Measurements from ENCODE around the gene POLR1A.

The POLR1A gene

GRCh38 chr2:86143926-86144685 lies 38.4 kb upstream of the POLR1A start:
- TF ChIP-seq ESRRG (CRISPR knock-in tag; IDR thresholded peaks at IDR 0.05) (no peak), BACH2 (CRISPR knock-in tag; IDR thresholded peaks at IDR 0.05; ENCODE audit: borderline replicate concordance) (no peak), ARNTL (CRISPR knock-in tag; IDR thresholded peaks at IDR 0.05; ENCODE audit: borderline replicate concordance, low read depth) (no peak), TOX (CRISPR knock-in tag; IDR thresholded peaks at IDR 0.05; ENCODE audit: borderline replicate concordance) (no peak), ZC3H10 (CRISPR knock-in tag; IDR thresholded peaks at IDR 0.05) (no peak), ZNF8 (CRISPR knock-in tag; IDR thresholded peaks at IDR 0.05) (no peak), ZNF70 (CRISPR knock-in tag; IDR thresholded peaks at IDR 0.05) (no peak), POU6F1 (CRISPR knock-in tag; IDR thresholded peaks at IDR 0.05; ENCODE audit: borderline replicate concordance, low read depth) (no peak), PPARA (CRISPR knock-in tag; IDR thresholded peaks at IDR 0.05; ENCODE audit: borderline replicate concordance) (no peak), RARB (CRISPR knock-in tag; IDR thresholded peaks at IDR 0.05) (no peak), CSDC2 (CRISPR knock-in tag; IDR thresholded peaks at IDR 0.05) (no peak), ZNF565 (CRISPR knock-in tag; conservative IDR thresholded peaks at IDR 0.05; ENCODE audit: low read depth) (no peak), TCF4 (CRISPR knock-in tag; IDR thresholded peaks at IDR 0.05; ENCODE audit: borderline replicate concordance) (no peak), SNAI2 (CRISPR knock-in tag; IDR thresholded peaks at IDR 0.05) (no peak), ZFP30 (CRISPR knock-in tag; IDR thresholded peaks at IDR 0.05) (no peak), GLIS3 (CRISPR knock-in tag; IDR thresholded peaks at IDR 0.05) (no peak), ZFP3 (CRISPR knock-in tag; IDR thresholded peaks at IDR 0.05) (no peak)
- TF ChIP-seq, protein P1, sequence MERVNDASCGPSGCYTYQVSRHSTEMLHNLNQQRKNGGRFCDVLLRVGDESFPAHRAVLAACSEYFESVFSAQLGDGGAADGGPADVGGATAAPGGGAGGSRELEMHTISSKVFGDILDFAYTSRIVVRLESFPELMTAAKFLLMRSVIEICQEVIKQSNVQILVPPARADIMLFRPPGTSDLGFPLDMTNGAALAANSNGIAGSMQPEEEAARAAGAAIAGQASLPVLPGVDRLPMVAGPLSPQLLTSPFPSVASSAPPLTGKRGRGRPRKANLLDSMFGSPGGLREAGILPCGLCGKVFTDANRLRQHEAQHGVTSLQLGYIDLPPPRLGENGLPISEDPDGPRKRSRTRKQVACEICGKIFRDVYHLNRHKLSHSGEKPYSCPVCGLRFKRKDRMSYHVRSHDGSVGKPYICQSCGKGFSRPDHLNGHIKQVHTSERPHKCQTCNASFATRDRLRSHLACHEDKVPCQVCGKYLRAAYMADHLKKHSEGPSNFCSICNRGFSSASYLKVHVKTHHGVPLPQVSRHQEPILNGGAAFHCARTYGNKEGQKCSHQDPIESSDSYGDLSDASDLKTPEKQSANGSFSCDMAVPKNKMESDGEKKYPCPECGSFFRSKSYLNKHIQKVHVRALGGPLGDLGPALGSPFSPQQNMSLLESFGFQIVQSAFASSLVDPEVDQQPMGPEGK (CRISPR knock-in tag; IDR thresholded peaks at IDR 0.05; ENCODE audit: borderline replicate concordance) = no peak
- TF ChIP-seq, protein P2, sequence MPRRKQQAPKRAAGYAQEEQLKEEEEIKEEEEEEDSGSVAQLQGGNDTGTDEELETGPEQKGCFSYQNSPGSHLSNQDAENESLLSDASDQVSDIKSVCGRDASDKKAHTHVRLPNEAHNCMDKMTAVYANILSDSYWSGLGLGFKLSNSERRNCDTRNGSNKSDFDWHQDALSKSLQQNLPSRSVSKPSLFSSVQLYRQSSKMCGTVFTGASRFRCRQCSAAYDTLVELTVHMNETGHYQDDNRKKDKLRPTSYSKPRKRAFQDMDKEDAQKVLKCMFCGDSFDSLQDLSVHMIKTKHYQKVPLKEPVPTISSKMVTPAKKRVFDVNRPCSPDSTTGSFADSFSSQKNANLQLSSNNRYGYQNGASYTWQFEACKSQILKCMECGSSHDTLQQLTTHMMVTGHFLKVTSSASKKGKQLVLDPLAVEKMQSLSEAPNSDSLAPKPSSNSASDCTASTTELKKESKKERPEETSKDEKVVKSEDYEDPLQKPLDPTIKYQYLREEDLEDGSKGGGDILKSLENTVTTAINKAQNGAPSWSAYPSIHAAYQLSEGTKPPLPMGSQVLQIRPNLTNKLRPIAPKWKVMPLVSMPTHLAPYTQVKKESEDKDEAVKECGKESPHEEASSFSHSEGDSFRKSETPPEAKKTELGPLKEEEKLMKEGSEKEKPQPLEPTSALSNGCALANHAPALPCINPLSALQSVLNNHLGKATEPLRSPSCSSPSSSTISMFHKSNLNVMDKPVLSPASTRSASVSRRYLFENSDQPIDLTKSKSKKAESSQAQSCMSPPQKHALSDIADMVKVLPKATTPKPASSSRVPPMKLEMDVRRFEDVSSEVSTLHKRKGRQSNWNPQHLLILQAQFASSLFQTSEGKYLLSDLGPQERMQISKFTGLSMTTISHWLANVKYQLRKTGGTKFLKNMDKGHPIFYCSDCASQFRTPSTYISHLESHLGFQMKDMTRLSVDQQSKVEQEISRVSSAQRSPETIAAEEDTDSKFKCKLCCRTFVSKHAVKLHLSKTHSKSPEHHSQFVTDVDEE (CRISPR knock-in tag; IDR thresholded peaks at IDR 0.05) = no peak
- TF ChIP-seq, protein P3, sequence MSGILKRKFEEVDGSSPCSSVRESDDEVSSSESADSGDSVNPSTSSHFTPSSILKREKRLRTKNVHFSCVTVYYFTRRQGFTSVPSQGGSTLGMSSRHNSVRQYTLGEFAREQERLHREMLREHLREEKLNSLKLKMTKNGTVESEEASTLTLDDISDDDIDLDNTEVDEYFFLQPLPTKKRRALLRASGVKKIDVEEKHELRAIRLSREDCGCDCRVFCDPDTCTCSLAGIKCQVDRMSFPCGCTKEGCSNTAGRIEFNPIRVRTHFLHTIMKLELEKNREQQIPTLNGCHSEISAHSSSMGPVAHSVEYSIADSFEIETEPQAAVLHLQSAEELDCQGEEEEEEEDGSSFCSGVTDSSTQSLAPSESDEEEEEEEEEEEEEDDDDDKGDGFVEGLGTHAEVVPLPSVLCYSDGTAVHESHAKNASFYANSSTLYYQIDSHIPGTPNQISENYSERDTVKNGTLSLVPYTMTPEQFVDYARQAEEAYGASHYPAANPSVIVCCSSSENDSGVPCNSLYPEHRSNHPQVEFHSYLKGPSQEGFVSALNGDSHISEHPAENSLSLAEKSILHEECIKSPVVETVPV (CRISPR knock-in tag; IDR thresholded peaks at IDR 0.05) = no peak
- ATAC-seq = no peak

- TF ChIP-seq GLIS3 (CRISPR knock-in tag; IDR thresholded peaks at IDR 0.05) = no peak
- TF ChIP-seq PPARA (CRISPR knock-in tag; IDR thresholded peaks at IDR 0.05; ENCODE audit: borderline replicate concordance) = no peak
- no peak for TF ChIP-seq TOX (CRISPR knock-in tag; IDR thresholded peaks at IDR 0.05; ENCODE audit: borderline replicate concordance)
- TF ChIP-seq ZNF8 (CRISPR knock-in tag; IDR thresholded peaks at IDR 0.05) = no peak
- no peak for TF ChIP-seq ZFP3 (CRISPR knock-in tag; IDR thresholded peaks at IDR 0.05)
- TF ChIP-seq, protein P3 (CRISPR knock-in tag; IDR thresholded peaks at IDR 0.05) = no peak
- TF ChIP-seq TCF4 (CRISPR knock-in tag; IDR thresholded peaks at IDR 0.05; ENCODE audit: borderline replicate concordance) = no peak
- TF ChIP-seq, protein P4, sequence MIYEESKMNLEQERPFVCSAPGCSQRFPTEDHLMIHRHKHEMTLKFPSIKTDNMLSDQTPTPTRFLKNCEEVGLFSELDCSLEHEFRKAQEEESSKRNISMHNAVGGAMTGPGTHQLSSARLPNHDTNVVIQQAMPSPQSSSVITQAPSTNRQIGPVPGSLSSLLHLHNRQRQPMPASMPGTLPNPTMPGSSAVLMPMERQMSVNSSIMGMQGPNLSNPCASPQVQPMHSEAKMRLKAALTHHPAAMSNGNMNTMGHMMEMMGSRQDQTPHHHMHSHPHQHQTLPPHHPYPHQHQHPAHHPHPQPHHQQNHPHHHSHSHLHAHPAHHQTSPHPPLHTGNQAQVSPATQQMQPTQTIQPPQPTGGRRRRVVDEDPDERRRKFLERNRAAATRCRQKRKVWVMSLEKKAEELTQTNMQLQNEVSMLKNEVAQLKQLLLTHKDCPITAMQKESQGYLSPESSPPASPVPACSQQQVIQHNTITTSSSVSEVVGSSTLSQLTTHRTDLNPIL (CRISPR knock-in tag; IDR thresholded peaks at IDR 0.05; ENCODE audit: low read depth) = no peak
- TF ChIP-seq CSDC2 (CRISPR knock-in tag; IDR thresholded peaks at IDR 0.05) = no peak
- TF ChIP-seq ZNF565 (CRISPR knock-in tag; conservative IDR thresholded peaks at IDR 0.05; ENCODE audit: low read depth) = no peak
- TF ChIP-seq ARNTL (CRISPR knock-in tag; IDR thresholded peaks at IDR 0.05; ENCODE audit: borderline replicate concordance, low read depth) = no peak
- no peak for ATAC-seq
These were observed 37.6 kb upstream of the POLR1A start for GRCh38 chr2:86143307-86143706.

All from SK-N-SH treated with all-trans-retinoic acid at 6 μM for 48 hours (cell line).